PFSK-1 (cell line): Measurements from ENCODE around the gene GP5.

Source experiments
- FOXP2 ChIP-seq: optimal IDR thresholded peaks from 2 replicates; pipeline ENCODE3; 2011; ENCODE audit warnings: borderline replicate concordance, control low read depth, inconsistent platforms; ENCODE audit not compliant: insufficient read depth; ENCODE audit errors: extremely low read length, extremely low read depth
- POLR2AphosphoS5 ChIP-seq: IDR thresholded peaks from 2 replicates; pipeline ENCODE4 v1.6.1; 2012; ENCODE audit warnings: low read depth, mild to moderate bottlenecking, control low read depth, low read length, moderate library complexity
- REST ChIP-seq, 2 experiments: IDR thresholded peaks; 2 replicates each; pipeline versions ENCODE4 v1.6.1 to v1.8.0; 2011 to 2012; ENCODE audit warnings: low read depth in 2 of 2, low read length in 2 of 2, control low read depth in 1 of 2, inconsistent platforms in 1 of 2, mild to moderate bottlenecking in 1 of 2, moderate library complexity in 1 of 2; ENCODE audit not compliant: insufficient read depth in 1 of 2
- SIN3A ChIP-seq: IDR thresholded peaks from 2 replicates; pipeline ENCODE4 v1.6.1; 2012; ENCODE audit warnings: mild to moderate bottlenecking, low read length, moderate library complexity, borderline replicate concordance; ENCODE audit not compliant: insufficient read depth
- TAF1 ChIP-seq: IDR thresholded peaks from 2 replicates; pipeline ENCODE4 v1.6.1; 2012; ENCODE audit warnings: low read length, control low read depth, borderline replicate concordance; ENCODE audit not compliant: insufficient read depth

Gene GP5

GRCh38 chr3:194380326-194380725, 18.7 kb downstream of the GP5 start:
- TF ChIP-seq SIN3A (no peak), POLR2AphosphoS5 (no peak), TAF1 (no peak), REST (IDR thresholded peaks at IDR 0.05; ENCODE audit: insufficient read depth in 1 of 2, low read depth in 2 of 2, low read length in 2 of 2) (no peak), FOXP2 (no peak)

DNA sequence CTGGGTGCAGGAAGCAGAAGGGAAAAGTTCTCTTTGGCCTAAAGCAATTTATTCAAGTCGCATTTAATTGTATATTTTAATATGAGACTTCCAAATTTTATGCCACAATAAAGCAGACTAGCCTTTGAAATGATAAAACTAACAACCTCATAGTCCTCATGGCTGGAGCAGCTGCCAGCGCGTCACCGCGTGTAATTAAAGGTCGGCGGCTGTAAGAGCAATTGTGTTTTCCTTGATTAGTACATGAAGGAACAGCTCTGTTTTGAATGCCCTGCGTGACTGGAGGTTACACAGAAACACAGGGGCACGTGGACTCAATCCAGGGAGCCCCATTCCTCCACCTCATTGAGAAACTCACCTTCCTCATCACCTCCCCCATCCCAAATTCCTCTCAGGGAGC, 19.4 kb downstream of the GP5 start:
- TF ChIP-seq REST (IDR thresholded peaks at IDR 0.05; ENCODE audit: insufficient read depth in 1 of 2, low read depth in 2 of 2, low read length in 2 of 2), result no peak
- no peak for TF ChIP-seq SIN3A
- no peak for TF ChIP-seq POLR2AphosphoS5
- TF ChIP-seq TAF1, result no peak
- no peak for TF ChIP-seq FOXP2

DNA sequence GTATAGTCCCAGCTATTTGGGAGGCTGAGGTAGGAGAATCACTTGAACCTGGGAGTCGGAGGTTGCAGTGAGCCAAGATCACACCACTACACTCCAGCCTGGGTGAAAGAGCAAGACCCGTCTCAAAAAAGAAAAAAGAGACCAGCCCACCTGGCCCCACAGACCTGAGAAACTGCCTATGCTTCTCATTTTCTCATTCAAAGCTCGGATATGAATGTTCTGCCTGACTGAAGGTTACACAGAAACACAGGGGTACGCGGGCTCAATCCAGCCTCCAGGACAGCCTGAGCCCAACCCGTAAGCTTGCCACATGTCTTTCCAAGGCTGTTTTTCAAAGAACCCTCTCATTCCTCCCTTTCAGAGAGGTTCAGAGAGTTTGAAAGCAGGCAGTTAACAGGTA, 19.8 kb downstream of the GP5 start:
- TF ChIP-seq TAF1, result no peak
- TF ChIP-seq SIN3A, result no peak
- no peak for TF ChIP-seq REST (IDR thresholded peaks at IDR 0.05; ENCODE audit: insufficient read depth in 1 of 2, low read depth in 2 of 2, low read length in 2 of 2)
- TF ChIP-seq FOXP2, result no peak
- no peak for TF ChIP-seq POLR2AphosphoS5

- TF ChIP-seq REST (IDR thresholded peaks at IDR 0.05; ENCODE audit: insufficient read depth in 1 of 2, low read depth in 2 of 2, low read length in 2 of 2) (no peak), SIN3A (no peak), POLR2AphosphoS5 (no peak), TAF1 (no peak), FOXP2 (no peak)
These were observed 21.4 kb downstream of the GP5 start for GRCh38 chr3:194377708-194378107.

DNA sequence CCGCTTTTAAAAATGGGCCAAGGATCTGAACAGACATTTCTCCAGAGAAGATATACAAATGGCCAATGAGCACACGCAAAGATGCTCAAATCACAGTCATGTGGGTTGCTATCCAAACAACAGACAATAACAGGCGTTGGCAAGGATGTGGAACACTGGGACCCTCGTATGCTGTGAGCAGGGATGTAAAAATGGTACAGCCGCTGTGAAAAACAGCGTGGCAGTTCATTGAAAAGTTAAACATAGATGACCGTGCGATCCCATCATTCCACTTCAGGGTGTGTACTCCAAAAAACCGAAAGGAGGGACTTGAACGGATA, 22.9 kb downstream of the GP5 start:
- no peak for TF ChIP-seq REST (IDR thresholded peaks at IDR 0.05; ENCODE audit: insufficient read depth in 1 of 2, low read depth in 2 of 2, low read length in 2 of 2)
- TF ChIP-seq SIN3A, result no peak
- no peak for TF ChIP-seq FOXP2
- TF ChIP-seq POLR2AphosphoS5, result no peak
- no peak for TF ChIP-seq TAF1
